HG02610 (cell line): ENCODE data around the gene MRPL3.

Experiments
- ATAC-seq: cut with Tn5 transposase; IDR thresholded peaks from one replicate; pipeline ENCODE4 v1.9.1; 2021; ENCODE audit warnings: mild to moderate bottlenecking, moderate library complexity; ENCODE audit not compliant: unreplicated experiment

MRPL3 gene

GRCh38 chr3:131502530-131503319, at the start of gene MRPL3:
Gene MRPL3, minus strand, starts transcription at chr3:131502971. Its CDS starts 150 bp downstream, at chr3:131502821.
- peak; percentile 94 for ATAC-seq

DNA sequence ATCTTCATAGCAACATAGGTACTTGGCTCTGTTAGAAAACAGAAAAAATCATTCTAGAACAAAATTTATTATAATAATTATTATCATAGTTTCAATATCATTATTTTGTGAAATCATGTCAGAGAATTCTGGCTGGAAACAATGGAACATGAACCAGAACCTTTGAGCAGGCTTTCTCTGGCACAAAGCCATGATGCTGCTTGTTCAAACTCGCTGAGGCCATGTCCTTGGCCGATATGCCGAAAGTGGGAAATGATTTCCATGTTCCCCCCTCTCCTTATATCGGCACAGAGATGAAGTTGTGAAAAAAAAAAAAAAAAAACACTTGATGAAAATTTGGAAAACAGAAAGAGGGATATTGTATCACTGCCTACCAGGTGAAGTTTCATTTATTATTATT, 49.0 kb upstream of the MRPL3 start:
- ATAC-seq: no peak

DNA sequence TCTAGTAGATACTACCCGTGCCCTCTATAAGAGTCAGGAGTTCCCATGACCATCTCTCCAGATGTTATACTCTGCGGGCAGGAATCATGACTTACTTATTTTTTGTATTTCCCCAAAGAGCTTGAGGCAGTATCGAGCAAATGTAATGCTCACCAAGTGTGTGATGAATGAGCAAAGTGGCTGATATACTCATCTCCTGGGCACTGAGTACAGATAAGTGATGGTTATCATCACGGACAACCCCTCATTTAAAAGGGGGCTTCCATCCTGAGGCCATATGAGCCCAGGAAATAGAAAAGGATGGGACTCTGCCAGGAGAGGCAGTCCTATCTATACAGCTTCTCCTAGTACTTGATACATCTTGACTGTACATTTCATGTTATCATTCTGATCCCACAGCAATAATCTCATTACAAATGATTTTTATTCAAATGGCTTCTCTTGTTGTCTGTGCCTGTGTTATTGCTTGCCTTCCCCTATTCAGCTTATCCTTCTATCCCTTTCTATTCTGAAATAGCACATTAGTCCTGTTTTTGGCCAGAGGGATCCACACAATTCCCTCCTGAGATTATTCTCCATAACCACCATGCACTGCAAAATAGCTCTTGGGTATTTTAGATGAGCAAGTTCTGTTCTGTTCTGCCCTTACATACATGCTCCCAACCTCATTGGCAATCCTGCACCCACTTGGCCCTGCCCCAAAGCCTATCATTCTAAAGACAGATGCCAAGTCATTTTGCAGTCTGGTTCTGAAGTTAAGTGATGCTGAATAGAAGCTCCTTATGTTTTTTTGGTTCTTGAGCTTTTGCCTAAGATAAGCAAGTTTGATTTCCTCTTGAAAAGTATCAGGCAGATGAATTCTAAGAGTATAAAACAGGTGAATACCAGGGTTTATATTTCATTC, 48.0 kb upstream of the MRPL3 start:
- ATAC-seq: no peak

DNA sequence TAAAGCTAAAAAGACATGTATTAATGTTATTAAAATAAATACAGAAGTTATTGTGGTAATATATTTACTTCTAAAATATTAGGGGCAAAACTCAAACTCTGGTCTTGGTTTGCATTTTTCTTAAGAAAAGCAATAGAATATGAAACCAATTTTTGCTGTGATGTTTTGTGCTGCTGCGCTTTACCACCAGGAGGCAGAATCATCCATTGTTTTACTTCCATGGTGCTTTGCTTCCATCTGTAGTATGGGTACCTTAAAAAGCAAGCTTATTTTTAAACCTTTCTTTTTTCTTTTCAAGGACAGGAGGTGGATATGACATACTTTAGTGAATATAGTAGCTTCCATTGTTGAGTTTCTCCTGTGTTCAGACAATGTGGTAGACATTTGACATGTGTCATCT, 46.6 kb upstream of the MRPL3 start:
- no peak for ATAC-seq

DNA sequence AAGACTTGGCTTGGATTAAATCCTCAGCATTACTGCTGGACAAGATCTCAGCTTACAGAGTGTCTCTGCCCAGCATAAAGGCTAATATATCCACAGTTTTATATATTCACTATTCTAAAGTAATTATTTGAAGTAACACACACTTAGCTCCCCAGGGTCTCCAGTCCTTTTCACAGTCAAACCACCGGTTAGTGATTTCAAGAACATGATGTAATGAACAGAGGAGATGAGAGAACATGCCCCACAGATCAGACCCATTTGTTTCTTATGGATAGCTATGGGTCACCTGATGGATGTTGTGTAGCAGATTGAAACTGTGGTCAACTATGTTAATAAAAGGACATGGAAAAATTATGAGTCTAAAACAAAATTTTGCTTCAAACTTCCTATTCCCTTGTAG, 44.8 kb upstream of the MRPL3 start:
- ATAC-seq: peak; percentile 72

DNA sequence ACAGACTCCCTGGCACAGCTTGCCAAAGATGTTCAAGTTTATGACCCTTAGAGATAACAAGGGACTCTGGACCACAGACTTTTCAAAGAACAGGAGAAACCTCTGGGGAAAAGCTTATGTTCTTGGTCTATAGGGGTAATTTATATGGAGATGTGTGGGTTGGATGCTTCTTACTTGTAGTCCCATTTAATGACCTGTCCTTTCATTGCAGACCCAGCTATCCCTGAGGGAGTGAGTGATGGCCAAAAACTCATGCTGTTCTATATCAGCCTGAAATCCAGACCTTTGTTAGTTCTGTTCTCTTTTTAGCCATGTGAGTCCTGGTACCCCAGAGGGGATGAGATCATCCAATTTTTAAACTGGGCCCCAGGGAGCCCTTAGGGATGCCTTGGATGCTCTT, 43.7 kb upstream of the MRPL3 start:
- ATAC-seq: no peak

DNA sequence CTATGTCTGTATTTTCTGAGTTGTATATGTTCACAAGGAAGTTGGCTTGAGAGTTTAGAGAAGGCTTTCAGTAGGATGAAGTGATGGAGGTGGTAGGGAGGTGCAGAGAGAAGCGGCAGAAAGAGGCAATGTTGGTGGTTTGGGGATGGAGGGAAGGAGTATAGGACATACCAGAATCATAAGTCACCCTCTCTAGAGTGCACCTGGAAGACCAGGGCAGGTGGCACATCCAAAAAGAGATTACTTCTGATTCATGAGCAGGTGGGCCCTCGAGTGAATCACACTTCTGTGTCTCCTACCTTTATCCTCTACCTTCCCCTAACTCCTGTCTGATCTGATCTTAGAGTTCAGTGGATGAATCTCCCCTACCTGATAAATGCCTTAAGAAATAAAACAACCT, 41.8 kb upstream of the MRPL3 start:
- no peak for ATAC-seq

DNA sequence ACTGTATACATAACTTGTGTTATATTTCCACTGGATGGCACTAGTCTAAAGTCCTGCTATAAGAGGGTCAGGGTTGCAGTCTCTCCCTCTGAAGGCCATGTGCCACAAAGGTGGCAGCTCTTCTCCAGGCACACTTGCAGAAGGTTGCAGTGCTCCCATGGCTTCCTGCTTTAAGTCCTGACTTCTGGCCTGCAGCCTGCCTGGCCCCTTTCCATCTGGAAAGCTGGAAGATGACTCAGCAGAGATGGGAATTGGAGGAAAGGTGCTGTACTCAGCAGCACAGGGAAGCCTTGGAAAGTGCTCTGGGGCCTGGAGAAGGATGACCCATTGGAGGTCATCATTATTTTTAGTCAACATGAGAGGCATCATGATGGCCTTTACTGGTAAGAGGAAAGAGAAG, 40.9 kb upstream of the MRPL3 start:
- no peak for ATAC-seq

DNA sequence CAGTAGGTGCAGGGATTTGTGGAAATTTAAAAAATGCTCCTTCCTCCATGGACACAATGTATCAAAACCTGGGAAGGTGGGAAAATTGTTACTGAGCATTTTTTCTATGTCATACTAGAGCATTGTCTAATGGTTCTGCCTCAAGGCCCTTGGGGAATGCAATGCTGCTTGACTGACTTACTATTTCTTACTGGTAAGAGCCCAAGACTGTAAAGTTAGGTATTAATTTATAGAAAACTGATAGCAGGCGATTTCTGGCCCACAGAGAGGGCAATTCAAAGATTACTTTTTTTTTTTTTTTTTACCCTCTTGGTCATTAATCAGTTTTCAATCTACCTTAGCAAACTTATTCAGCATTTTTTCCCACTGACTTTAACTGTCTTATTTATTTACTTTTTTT, 38.5 kb upstream of the MRPL3 start:
- no peak for ATAC-seq

- no peak for ATAC-seq
Measured at GRCh38 chr3:131540821-131541220, 38.0 kb upstream of the MRPL3 start.

GRCh38 chr3:131540143-131540542, 37.4 kb upstream of the MRPL3 start:
- no peak for ATAC-seq

DNA sequence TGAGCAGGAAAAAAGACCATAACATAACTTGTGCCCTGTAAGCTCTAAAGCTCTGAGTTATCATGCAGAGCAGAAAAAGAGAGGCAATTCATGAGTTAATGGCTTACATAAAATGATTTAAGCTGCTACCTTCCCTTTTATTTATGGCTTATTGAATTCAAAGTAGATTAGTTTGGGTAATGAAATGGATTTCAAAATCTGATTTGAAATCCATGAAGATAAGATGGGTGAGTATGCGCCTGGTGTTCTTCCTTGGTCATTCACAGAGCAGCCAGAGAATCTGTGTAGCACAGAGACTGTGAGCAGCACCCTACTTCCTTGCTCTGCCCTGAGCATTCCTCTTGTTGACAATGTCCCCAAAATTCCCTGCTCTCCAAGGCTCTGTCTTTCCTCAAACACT, 36.2 kb upstream of the MRPL3 start:
- ATAC-seq: no peak

DNA sequence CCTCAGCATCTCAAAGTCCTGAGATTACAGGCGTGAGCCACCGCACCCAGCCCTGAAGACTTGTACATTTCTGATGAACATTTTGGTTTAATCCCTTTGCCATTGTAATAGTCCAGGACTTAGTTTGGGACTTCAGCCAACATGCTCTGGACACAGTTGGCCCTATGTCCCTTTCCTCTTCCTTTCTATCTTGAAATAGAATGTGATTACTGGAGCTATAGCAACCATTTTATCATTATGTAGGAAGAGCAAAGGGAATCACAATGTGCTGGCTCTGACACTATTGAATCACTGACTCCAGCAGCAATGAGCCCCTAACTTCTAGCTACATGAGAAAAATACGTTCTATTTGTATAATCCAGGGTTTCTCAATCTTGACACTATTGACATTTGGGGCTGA, 34.8 kb upstream of the MRPL3 start:
- ATAC-seq: no peak

- no peak for ATAC-seq
Measured at GRCh38 chr3:131535596-131535995, 32.8 kb upstream of the MRPL3 start.

GRCh38 chr3:131535131-131535530, 32.4 kb upstream of the MRPL3 start:
- no peak for ATAC-seq

GRCh38 chr3:131532645-131533044, 29.9 kb upstream of the MRPL3 start:
- no peak for ATAC-seq

GRCh38 chr3:131530843-131531242, 28.1 kb upstream of the MRPL3 start:
- ATAC-seq: no peak

- no peak for ATAC-seq
Measured at GRCh38 chr3:131530388-131530787, 27.6 kb upstream of the MRPL3 start.

- ATAC-seq: no peak
Measured at GRCh38 chr3:131526801-131527347, 24.1 kb upstream of the MRPL3 start.

DNA sequence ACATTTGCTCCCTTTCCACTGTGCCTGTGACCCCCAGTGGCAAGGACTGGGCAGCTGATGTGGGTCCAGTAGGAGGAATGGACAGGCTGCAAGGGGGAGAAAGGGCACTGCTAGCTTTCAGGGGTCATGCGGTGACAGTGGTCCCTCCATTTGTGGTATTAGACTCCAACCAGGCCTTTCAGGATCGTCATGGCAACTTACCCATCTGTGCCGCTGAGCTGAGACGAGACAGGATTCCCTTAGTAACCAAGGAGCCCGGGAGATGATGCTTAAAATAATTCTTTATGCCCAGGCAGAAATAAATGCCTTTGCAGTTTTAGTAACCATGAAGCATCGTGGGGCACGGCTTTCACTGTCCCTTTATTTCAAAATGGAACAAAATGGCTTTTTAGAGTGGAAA, 15.9 kb upstream of the MRPL3 start:
- no peak for ATAC-seq

DNA sequence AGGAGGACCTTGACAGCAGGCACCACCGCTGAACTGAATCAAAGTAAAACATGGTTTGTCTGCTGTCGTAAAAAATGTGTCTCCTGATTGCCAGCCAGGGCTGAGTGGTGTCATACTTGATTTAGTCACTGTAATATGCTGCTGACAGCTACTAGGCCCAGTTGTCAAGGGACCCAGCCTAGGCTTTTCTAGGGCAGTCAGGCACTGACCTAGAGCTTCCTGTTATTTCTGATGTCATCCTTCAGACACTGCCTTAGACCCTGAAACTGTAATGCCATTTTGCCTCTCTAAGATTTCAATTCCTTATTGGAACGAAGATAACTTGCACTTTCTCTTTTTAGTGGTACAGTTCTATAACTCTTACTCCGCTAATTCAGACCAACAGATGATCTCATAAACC, 2.6 kb upstream of the MRPL3 start:
- ATAC-seq: no peak

- ATAC-seq: peak; percentile 7
Measured at GRCh38 chr3:131503320-131503635, 507 bp upstream of the MRPL3 start.
